HG03432 (cell line): ENCODE measurements around the gene UPK2.

ENCODE experiments used
- ATAC-seq: cut with Tn5 transposase; IDR thresholded peaks from one replicate; pipeline ENCODE4 v1.9.1; 2021; ENCODE audit warnings: mild to moderate bottlenecking, moderate library complexity; ENCODE audit not compliant: unreplicated experiment

Gene UPK2

GRCh38 chr11:118956094-118956846, at the start of gene UPK2:
TSS of gene UPK2 (plus strand) at chr11:118956298. CDS start at chr11:118956351, 53 bp downstream.
- ATAC-seq: peak; percentile 74

GRCh38 chr11:118907051-118908042, 48.8 kb upstream of the UPK2 start:
- ATAC-seq: peak; percentile 74

- ATAC-seq: no peak
These were observed 47.8 kb upstream of the UPK2 start for GRCh38 chr11:118908264-118908663.

DNA sequence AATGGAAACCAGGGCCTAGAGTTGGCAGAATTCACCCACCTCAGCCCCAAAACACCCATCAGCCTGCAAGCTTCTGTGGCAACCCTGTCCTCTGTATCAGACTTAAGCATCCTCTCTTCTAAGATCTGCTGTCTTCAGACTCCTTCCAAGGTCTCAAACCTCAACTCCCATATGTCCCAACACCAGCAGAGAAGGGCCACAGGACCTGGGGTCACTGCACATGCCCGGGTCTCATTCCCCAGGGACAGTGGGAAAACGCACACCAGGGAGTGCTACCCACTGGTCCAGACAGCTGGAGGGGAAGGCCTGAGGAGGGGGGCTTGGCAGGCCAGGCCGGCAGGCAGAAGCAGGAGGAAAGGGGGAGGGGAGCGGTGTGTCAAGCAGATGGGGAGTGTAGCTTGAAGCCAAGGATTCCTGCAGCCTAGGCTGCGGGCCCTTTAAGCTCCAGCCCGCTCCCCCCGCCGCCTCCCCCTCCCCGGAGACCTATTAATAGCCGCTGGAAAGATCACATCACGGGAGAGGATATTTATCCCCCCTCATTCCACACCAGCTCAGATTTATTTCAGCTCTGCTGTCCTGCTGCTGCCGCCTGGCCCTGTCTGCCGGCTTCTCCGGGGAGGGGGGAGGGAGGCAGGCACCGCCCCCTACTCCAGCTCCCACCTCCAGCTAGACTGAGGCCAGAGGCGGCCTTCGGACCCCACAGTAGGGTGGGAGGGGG, 47.0 kb upstream of the UPK2 start:
- ATAC-seq: no peak

- ATAC-seq: no peak
These were observed 46.3 kb upstream of the UPK2 start for GRCh38 chr11:118909619-118910308.

GRCh38 chr11:118910309-118911112, 45.6 kb upstream of the UPK2 start:
- no peak for ATAC-seq

DNA sequence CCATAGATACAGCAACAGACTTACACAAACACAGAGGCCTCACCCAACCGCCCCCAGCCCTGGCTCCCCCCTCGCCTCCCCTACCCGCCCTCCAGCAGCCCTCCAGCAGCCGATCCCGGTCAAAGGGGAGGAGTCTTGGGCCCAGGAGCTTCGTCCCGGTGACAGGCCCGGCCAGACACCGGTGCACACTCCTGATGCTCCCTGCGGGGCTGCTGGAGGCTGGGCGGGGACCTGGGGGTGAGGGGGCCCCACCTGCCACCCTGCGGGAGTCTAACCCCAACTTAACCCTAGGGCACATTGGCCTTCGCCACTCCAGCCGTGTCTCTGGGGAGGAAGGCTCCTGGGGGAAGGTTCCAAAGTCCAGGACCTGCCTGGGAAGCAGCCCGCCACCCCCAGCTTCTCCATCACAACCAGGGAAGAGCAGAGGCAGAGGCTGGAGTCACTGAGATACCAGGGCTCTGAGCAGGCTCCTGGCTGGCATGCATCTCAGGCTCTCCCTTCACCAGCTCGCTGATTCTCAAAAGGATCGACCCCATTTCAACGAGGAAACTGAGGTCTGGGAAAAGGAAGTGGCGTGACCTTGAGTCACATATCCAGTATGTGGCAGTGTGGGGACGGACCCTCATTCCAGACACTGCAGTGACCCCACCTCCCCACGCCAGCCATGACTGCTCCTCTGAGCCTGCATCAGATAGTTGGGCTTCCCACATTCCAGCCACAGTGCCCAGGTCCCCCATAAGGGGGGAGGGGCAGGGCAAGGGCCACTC, 44.8 kb upstream of the UPK2 start:
- ATAC-seq: no peak

DNA sequence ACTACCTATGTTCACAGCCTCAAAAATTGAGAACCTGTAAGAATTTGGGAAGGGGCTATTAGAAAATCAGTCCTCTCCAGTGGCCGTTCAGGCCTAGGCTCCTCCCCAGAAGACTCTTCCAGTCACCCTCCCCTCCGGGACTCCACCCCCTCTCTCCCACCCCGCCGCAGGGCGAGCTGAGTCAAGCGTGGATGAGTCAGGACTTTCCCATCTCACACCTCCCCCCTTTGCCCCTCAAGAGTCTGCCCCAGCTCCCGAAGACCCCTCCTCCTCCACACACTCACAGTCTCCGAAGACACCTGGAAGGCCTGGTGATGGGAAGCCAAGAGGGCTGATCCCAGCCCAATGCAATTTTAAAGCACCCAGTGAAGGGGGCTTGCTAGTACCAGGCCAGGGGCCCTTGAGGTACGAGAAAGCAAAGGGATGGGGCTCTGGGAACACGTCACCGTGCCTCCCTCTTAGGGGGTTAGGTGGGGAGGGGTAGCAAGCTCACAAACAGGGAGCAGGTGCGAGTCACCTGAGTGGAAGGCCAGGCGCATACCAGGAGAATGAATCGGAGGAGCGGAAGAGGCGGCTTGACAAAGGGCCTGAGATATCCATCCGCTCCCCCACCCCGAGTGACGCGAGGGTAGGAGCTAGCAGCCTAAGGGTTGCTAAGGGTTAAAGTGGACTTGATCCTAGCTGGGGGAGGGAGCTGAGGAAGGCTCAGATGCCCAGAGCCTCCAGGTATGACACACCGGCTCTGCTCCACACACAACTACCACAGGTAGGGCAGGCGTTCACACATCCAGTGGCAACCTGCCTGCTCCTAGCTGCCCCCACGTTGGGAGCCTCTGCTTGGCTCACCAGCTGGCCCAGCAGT, 44.0 kb upstream of the UPK2 start:
- no peak for ATAC-seq

- ATAC-seq: no peak
These were observed 43.2 kb upstream of the UPK2 start for GRCh38 chr11:118912742-118913410.

GRCh38 chr11:118913411-118914125, 42.5 kb upstream of the UPK2 start:
- ATAC-seq: no peak

- peak; percentile 44 for ATAC-seq
These were observed 41.8 kb upstream of the UPK2 start for GRCh38 chr11:118914178-118914918.

DNA sequence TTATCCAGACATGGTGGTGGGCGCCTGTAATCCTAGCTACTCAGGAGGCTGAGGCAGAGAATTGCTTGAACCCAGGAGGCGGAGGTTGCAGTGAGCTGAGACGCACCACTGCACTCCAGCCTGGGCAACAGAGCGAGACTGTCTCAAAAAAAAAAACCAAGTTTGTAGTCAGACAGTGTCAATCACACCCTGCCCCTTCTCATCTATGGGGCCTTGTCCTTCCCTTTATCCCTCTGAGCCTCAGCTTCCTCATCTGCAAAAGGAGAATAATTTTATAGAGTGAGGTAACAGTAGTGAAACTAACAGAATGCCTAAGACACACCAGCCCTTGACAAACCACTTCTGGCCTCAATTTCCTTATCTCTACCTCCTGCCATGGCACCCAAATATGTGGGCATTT, 41.1 kb upstream of the UPK2 start:
- ATAC-seq: no peak

DNA sequence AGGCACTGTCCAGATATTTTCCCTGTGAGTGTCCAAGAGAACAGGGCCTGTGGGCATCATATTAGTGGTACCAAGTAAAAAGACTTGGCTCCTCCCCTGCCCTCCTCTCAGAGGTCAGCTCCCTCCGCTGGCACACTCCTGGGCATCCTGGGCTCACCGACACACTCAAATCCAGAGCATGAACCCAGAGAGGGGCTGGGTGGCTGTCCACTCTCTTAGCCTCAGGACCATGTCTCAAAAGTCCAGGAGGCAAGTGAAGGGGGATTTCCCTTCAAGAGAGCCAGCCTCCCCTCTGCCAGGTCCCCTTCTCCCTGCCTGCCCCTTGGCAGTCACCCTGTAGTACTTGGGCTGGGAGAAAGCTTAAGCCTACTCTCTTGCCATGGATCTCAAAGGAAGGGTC, 40.7 kb upstream of the UPK2 start:
- no peak for ATAC-seq

- ATAC-seq: no peak
These were observed 39.9 kb upstream of the UPK2 start for GRCh38 chr11:118915941-118916841.

- ATAC-seq: no peak
These were observed 39.2 kb upstream of the UPK2 start for GRCh38 chr11:118916842-118917388.
